Measurements from ENCODE around the gene ELOVL2. TPM values are rescaled to one million over a fixed set of nuclear protein-coding genes. Genes with fewer than 3 reads are reported as not detected.

The ELOVL2 gene
- polyA plus RNA-seq, 1 donor = 1.9 TPM

DNA sequence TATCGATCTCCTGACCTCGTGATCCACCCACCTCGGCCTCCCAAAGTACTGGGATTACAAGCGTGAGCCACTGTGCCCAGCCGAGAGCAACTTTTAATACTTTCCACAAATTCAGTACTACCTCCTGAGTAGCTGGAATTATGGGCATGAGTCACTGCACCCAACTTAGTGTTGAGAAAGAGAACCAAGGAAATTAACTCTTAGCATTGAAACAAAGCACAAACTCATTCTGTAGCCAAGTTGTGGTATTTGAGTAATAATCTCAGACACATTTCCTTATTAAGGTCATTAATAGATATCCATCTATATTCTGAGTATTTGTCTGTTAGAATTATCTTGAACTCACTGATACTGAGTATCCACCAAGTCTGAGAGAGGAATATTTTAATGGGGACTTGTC lies 14.3 kb upstream of the ELOVL2 start:
- no peak for DNase-seq (ENCODE audit: low read depth)

- no peak for DNase-seq (ENCODE audit: low read depth)
Observed at GRCh38 chr6:11056871-11057270, 12.8 kb upstream of the ELOVL2 start.

DNA sequence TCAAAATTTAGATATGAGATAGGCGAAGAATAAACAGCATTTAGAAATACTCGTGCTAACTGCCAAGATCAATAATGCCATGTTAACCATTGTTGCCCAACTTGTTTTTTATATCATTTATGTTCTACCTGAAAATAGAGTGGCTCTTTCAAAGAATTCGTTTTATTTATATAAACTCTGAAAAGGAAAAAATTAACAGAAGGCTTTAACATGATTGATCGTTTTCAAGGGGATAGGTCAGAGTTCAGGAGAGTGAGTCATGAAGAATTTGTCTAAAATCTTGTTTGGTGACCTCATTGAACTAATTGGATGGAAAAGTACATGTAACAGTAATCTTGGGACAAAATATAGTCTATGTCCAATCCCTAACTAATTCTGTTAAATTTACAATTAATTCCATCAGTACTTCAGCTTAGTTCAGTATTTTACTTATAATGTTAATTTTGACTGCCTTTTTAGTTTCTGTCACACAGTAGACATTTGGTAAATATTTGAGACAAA lies 11.1 kb upstream of the ELOVL2 start:
- no peak for DNase-seq (ENCODE audit: low read depth)

DNA sequence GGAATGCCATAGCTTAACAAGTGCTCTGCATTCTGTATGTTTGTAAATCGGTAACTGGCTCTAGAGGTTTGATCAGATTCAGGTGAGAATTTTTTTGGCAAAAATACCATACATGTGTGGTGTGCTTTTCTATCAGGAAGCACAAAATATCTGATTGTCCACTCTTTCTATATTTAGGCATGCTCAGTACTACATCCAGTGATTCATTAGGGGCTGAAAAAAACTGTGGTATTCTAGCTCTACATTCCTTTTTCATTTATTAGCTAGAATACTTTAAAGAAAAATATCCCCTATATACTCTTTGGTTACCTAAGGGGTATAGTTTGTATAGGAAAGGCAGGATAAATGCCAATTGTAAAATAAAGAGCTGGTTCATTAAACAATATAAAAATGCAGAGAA lies 10.6 kb upstream of the ELOVL2 start:
- no peak for DNase-seq (ENCODE audit: low read depth)

DNA sequence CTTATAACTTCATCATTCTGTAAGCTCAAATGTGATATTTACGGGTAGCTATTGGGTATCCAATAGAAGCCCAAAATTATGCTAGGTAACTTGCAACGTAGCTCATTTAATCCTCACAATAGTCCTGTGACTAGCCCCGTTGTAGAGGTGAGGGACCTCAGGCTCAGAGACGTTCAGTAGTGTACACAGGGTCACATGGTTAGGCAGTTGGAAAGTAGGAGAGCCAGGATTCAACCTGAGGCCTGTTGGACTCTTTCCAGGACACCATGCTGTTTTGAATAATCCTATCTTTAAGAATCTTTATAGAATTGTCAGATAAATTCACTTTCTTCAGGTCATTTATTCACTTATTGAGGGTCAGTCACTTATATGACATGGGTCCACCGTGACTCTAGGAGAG lies 9.2 kb upstream of the ELOVL2 start:
- no peak for DNase-seq (ENCODE audit: low read depth)

DNA sequence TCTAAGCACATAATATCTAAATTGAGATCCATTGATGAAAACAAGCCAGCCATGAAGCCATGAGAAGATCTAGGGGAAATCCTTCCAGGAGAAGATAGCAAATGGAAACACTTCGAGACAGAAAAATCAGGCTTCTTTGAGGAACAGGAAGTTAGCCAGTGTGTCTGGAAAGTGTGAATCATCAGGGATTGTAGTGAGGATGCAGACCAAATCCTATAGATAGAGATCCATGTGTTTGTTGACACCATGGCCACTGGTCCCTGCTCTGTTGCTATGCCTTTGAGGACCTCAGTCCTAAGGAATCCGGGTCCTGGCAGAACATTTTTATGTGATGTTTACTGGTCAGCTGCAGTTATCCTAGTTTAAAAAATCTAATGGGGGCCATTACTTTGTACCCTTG lies 6.6 kb upstream of the ELOVL2 start:
- no peak for DNase-seq (ENCODE audit: low read depth)

- no peak for DNase-seq (ENCODE audit: low read depth)
Observed at GRCh38 chr6:11044712-11045167, 635 bp upstream of the ELOVL2 start.

GRCh38 chr6:11043378-11043960 lies 636 bp downstream of the ELOVL2 start:
- no peak for DNase-seq (ENCODE audit: low read depth)

GRCh38 chr6:11042750-11043377 lies 1.2 kb downstream of the ELOVL2 start:
- no peak for DNase-seq (ENCODE audit: low read depth)

DNA sequence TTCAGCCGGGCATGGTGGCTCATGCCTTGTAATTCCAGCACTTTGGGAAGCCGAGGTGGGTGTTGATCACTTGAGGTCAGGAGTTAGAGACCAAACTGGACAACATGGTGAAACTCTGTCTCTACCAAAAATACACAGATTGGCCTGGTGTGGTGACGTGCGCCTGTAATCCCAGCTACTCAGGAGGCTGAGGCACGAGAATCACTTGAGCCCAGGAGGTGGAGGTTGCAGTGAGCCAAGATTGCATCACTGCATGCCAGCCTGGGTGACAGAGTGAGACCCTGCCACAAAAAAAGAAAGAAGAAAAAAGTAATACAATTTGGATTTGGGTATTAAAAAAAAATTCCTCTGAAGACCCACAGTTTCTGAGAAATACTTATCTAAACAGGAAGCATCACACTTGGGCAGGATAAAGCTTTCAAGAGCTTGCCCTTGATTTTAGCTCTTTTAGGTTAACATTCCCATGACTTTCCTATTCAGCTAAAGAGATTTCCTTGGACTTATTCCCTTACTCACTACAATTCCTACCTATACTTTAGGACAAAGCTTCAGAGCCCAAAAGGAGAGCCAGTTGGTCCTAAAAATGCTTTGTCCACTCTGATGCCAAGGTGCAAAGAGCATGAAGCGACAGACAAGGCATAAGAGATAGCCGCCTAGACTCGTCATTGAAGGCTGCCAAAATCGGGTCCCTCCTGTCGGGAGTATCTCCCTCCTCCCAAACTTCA lies 1.9 kb downstream of the ELOVL2 start:
- DNase-seq (ENCODE audit: low read depth) = no peak

GRCh38 chr6:11040134-11040533 lies 4.0 kb downstream of the ELOVL2 start:
- DNase-seq (ENCODE audit: low read depth) = no peak

- DNase-seq (ENCODE audit: low read depth) = no peak
Observed at GRCh38 chr6:11039040-11039439, 5.1 kb downstream of the ELOVL2 start.

- DNase-seq (ENCODE audit: low read depth) = no peak
Observed at GRCh38 chr6:11036977-11037430, 7.1 kb downstream of the ELOVL2 start.

- DNase-seq (ENCODE audit: low read depth) = no peak
Observed at GRCh38 chr6:11036351-11036740, 7.8 kb downstream of the ELOVL2 start.

GRCh38 chr6:11035616-11036350 lies 8.3 kb downstream of the ELOVL2 start:
- no peak for DNase-seq (ENCODE audit: low read depth)

GRCh38 chr6:11033825-11034224 lies 10.3 kb downstream of the ELOVL2 start:
- DNase-seq (ENCODE audit: low read depth) = no peak

DNA sequence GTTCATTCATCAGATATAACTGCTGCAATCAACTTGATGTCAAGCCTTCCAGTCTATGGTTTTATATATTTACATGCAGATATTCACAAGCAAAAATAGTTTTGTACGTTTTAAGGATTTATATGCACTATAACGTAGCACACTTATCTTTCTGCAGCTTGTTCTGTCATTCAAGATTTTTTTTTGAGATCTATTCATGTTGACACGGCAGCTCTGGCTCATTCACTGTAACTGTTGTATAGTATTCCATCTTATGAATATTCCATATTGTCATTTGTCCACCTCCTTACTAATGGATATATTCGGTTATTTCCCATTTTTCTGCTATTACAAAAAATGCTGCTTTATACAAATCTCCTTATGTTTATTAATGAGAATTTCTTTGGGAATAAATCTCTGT lies 13.2 kb downstream of the ELOVL2 start:
- no peak for DNase-seq (ENCODE audit: low read depth)

DNA sequence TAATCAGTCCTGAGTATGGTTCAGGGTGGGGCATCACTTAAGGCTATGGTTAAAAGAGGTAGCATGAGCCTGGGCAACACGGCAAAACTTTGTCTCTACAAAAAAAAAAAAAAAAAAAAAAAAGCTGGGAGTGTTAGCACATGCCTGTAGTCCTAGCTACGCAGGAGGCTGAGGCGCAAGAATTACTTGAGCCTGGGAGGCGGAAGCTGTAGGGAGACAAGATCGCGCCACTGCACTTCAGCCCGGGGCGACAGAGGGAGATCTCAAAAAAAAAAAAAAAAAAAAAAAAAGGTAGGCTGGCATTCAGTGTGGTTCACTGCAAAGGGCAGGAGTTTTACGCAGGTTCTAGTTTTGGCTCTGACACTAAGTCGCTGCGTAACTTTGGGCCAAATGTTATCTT lies 15.1 kb downstream of the ELOVL2 start:
- no peak for DNase-seq (ENCODE audit: low read depth)

- no peak for DNase-seq (ENCODE audit: low read depth)
Observed at GRCh38 chr6:11027565-11028110, 16.5 kb downstream of the ELOVL2 start.

DNA sequence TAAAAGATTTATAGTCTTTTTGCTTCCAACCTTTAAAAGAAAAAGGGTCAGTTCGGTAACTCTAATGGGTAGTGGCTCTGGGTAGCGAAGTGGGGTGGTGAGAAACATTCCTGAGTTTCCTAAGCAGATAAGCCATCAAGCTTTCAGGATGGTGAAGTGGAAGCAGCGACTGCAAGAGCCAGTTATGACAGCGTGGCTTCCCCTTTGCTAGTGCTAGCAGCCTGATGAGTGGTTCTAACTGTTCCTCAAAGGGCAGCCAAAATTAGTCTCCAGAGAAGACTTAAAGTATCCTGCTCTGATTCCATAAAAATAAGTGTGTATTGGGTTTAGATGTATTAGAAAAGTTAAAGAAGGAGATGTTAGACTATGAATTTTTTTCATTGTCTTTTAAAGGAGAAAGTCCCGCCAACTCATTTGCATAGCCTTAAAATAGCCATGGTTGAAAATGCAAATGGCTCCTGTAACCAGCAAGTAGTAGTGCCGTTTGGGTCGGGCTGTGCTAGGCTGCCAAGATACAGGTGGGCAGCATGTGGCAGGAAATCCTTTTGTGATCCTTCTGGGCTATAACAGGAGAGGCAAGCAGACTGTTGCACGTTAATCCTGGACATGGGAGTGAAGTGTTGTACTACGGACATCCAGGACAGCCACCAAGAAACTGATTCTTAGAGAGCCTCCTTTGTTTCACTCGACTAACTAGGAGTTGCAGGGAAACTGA lies 18.0 kb downstream of the ELOVL2 start:
- no peak for DNase-seq (ENCODE audit: low read depth)

GRCh38 chr6:11025130-11025529 lies 19.0 kb downstream of the ELOVL2 start:
- no peak for DNase-seq (ENCODE audit: low read depth)

All from forelimb muscle (tissue), 1 donor.